Thyroid gland (tissue), 4 donors: ENCODE data around the gene MLXIPL.

Experiments
- POLR2A ChIP-seq, 2 donors: fragments of 450-650 bp; IDR thresholded peaks; one replicate each; pipeline ENCODE4 v1.6.1; 2017; ENCODE audit warnings: antibody characterized with exemption in 2 of 2, mild to moderate bottlenecking in 2 of 2, moderate library complexity in 1 of 2
- TF ChIP-seq, protein P1 (sequence below), 6 experiments: fragments of 200-600 bp in 3 of 6; fragments of 450-650 bp in 3 of 6; sonication (generic) in 3 of 6; IDR thresholded peaks; one replicate each; pipeline ENCODE4 v1.5.1; 2016 to 2019; ENCODE audit warnings: antibody characterized with exemption in 6 of 6, mild to moderate bottlenecking in 2 of 6, inconsistent platforms in 1 of 6, moderate library complexity in 1 of 6

DNA sequence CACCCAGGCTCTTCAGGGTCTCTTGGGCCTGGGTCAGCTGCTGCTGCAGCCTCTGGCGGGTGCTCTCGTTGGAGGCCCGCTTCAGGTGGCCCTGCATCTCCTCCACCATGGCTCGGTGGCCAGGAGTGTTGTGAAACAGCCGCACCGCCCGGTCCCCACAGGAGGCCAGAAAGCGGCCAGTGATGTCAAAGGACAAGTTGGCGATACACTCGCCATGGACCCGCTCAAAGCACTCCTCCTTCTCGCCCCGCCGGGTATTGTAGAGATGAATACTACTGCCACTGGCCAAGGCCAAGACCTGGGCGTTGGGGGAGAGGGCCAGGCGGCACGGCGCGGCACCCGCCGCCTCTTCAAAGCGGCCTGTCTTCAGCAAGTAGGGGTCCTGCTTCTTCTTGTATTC, 53.8 kb downstream of the MLXIPL start:
- TF ChIP-seq, protein P1, sequence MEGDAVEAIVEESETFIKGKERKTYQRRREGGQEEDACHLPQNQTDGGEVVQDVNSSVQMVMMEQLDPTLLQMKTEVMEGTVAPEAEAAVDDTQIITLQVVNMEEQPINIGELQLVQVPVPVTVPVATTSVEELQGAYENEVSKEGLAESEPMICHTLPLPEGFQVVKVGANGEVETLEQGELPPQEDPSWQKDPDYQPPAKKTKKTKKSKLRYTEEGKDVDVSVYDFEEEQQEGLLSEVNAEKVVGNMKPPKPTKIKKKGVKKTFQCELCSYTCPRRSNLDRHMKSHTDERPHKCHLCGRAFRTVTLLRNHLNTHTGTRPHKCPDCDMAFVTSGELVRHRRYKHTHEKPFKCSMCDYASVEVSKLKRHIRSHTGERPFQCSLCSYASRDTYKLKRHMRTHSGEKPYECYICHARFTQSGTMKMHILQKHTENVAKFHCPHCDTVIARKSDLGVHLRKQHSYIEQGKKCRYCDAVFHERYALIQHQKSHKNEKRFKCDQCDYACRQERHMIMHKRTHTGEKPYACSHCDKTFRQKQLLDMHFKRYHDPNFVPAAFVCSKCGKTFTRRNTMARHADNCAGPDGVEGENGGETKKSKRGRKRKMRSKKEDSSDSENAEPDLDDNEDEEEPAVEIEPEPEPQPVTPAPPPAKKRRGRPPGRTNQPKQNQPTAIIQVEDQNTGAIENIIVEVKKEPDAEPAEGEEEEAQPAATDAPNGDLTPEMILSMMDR (IDR thresholded peaks at IDR 0.05) = no peak
- TF ChIP-seq POLR2A (IDR thresholded peaks at IDR 0.05) = no peak
